Prostate gland (tissue), 2 donors: ENCODE results near the gene IFITM10.

Source experiments
- POLR2A ChIP-seq: fragments of 450-650 bp; IDR thresholded peaks from one replicate; pipeline ENCODE4 v1.6.1; 2016; ENCODE audit warnings: antibody characterized with exemption, mild to moderate bottlenecking
- POLR2AphosphoS5 ChIP-seq: sonication (generic); formaldehyde crosslinking; IDR thresholded peaks from one replicate; pipeline ENCODE4 v1.6.1; 2017; ENCODE audit warnings: antibody characterized with exemption
- TF ChIP-seq, protein P1 (sequence below), 4 experiments: fragments of 200-600 bp in 2 of 4; fragments of 450-650 bp in 2 of 4; sonication (generic) in 2 of 4; IDR thresholded peaks; 1 replicate in 3 of 4; 2 replicates in 1 of 4; pipeline ENCODE4 v1.5.1; 2016 to 2019; ENCODE audit warnings: antibody characterized with exemption in 4 of 4, mild to moderate bottlenecking in 2 of 4, moderate library complexity in 2 of 4

DNA sequence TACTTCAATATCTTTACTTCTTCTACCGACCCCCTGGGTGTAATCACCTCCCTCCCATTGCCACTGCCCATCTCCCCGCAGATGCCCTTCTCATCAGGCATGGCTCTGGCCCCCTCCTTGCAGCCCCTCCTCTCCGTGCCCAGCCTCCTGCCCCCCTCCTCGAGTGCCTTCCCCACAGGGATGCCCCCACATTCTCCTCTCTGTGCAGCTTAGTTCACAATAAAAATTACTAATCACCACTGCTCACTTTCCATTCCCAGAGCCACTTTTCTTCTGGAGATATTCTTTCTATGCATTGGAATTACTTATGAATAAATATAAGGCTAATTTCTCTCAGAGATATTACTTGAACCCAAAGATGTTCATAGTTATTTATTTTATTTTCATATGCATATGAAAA lies 22.1 kb downstream of the IFITM10 start:
- TF ChIP-seq, protein P1, sequence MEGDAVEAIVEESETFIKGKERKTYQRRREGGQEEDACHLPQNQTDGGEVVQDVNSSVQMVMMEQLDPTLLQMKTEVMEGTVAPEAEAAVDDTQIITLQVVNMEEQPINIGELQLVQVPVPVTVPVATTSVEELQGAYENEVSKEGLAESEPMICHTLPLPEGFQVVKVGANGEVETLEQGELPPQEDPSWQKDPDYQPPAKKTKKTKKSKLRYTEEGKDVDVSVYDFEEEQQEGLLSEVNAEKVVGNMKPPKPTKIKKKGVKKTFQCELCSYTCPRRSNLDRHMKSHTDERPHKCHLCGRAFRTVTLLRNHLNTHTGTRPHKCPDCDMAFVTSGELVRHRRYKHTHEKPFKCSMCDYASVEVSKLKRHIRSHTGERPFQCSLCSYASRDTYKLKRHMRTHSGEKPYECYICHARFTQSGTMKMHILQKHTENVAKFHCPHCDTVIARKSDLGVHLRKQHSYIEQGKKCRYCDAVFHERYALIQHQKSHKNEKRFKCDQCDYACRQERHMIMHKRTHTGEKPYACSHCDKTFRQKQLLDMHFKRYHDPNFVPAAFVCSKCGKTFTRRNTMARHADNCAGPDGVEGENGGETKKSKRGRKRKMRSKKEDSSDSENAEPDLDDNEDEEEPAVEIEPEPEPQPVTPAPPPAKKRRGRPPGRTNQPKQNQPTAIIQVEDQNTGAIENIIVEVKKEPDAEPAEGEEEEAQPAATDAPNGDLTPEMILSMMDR (IDR thresholded peaks at IDR 0.05): no peak
- no peak for TF ChIP-seq POLR2A
- no peak for TF ChIP-seq POLR2AphosphoS5
